ENCODE measurements around the gene AARSD1.

Gene AARSD1

GRCh38 chr17:42946812-42947211 lies 17.4 kb downstream of the AARSD1 start:
- H2BK120ac ChIP-seq (ENCODE audit: low read depth, low read length): no peak overlapping the region
- H3K27me3 ChIP-seq (ENCODE audit: control insufficient read depth in 3 of 3, insufficient read depth in 3 of 3, low read depth in 1 of 3, low read length in 3 of 3): no peaks in the 10 kb centered on the region
- H4K91ac ChIP-seq (ENCODE audit: low read depth, low read length, poor library complexity): no peak overlapping the region
- H3K27ac ChIP-seq (replicated peaks; ENCODE audit: low read length): no peak overlapping the region
- H2AK5ac ChIP-seq (ENCODE audit: low read depth, low read length): no peak overlapping the region
- H3K23ac ChIP-seq (ENCODE audit: low read depth, low read length, poor library complexity): no peak overlapping the region
- no peak overlapping the region for H2AFZ ChIP-seq (ENCODE audit: low read length)
- no peak overlapping the region for H2BK5ac ChIP-seq (ENCODE audit: low read length)
- H3K36me3 ChIP-seq (replicated peaks in 1 of 2; ENCODE audit: control insufficient read depth in 2 of 2, insufficient read depth in 2 of 2, low read length in 2 of 2): peaks cover 8 to 34% of the 10 kb centered on the region in 2 donors
- no peak overlapping the region for H3K14ac ChIP-seq (ENCODE audit: low read length)
- H3K4ac ChIP-seq (ENCODE audit: low read length): no peak overlapping the region
- no peak for DNase-seq (ENCODE audit: low spot score)
- H2BK15ac ChIP-seq (ENCODE audit: low read length): no peak overlapping the region
- no peak overlapping the region for H3K9ac ChIP-seq (ENCODE audit: low read depth, low read length, poor library complexity)
- no peak overlapping the region for H3K18ac ChIP-seq (ENCODE audit: low read length)
- H4K8ac ChIP-seq (ENCODE audit: low read depth, low read length): no peak overlapping the region
- no peaks in the 10 kb centered on the region for H3K4me1 ChIP-seq (ENCODE audit: control insufficient read depth in 2 of 2, insufficient read depth in 1 of 2, low read depth in 1 of 2, low read length in 2 of 2)
- H2BK12ac ChIP-seq (ENCODE audit: low read length): no peak overlapping the region
- no peak overlapping the region for H3K4me3 ChIP-seq (ENCODE audit: low read length in 2 of 2)
- H3K79me1 ChIP-seq (ENCODE audit: low read depth, low read length): no peaks in the 10 kb centered on the region
- H3K4me2 ChIP-seq (ENCODE audit: insufficient read depth, low read length, poor library complexity, severe bottlenecking): no peak overlapping the region
- no CpG with 5 or more reads among the region's 1 CpG for WGBS, 2 donors (ENCODE audit: extremely low coverage in 2 of 2, insufficient read length in 2 of 2, insufficient replicate concordance in 1 of 2)
- no peaks in the 10 kb centered on the region for H3K9me3 ChIP-seq (replicated peaks in 1 of 2; ENCODE audit: control insufficient read depth in 2 of 2, insufficient read depth in 1 of 2, low read depth in 1 of 2, low read length in 2 of 2)

DNA sequence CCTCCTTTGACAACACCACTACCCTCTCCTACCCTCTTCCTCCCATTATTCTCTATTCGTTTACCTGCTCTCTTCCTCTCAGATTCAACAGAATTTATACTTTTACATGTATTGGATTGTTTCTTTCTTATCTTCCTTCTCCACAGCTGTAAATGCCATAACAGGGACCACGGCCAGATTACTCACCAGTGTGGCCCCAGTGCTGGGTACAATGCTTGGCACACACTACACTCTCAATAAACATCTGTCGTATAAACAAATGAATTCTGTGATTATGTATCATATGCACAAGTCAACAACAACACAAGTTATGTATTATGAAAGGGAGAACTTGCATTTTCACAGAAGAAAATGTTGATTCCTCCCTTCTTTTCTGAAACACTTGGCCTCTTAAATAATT lies 20.0 kb downstream of the AARSD1 start:
- no peak overlapping the region for H2BK120ac ChIP-seq (ENCODE audit: low read depth, low read length)
- H3K4me3 ChIP-seq (ENCODE audit: low read length in 2 of 2): no peak overlapping the region
- peaks cover 0 to 8% of the 10 kb centered on the region in 2 donors for H3K36me3 ChIP-seq (replicated peaks in 1 of 2; ENCODE audit: control insufficient read depth in 2 of 2, insufficient read depth in 2 of 2, low read length in 2 of 2)
- no peak overlapping the region for H3K4ac ChIP-seq (ENCODE audit: low read length)
- no peak overlapping the region for H3K4me2 ChIP-seq (ENCODE audit: insufficient read depth, low read length, poor library complexity, severe bottlenecking)
- no peak overlapping the region for H2BK12ac ChIP-seq (ENCODE audit: low read length)
- H2AFZ ChIP-seq (ENCODE audit: low read length): no peak overlapping the region
- H2BK5ac ChIP-seq (ENCODE audit: low read length): no peak overlapping the region
- H3K9ac ChIP-seq (ENCODE audit: low read depth, low read length, poor library complexity): no peak overlapping the region
- H3K4me1 ChIP-seq (ENCODE audit: control insufficient read depth in 2 of 2, insufficient read depth in 1 of 2, low read depth in 1 of 2, low read length in 2 of 2): no peaks in the 10 kb centered on the region
- no peaks in the 10 kb centered on the region for H3K27me3 ChIP-seq (ENCODE audit: control insufficient read depth in 3 of 3, insufficient read depth in 3 of 3, low read depth in 1 of 3, low read length in 3 of 3)
- H3K18ac ChIP-seq (ENCODE audit: low read length): no peak overlapping the region
- H4K91ac ChIP-seq (ENCODE audit: low read depth, low read length, poor library complexity): no peak overlapping the region
- H4K8ac ChIP-seq (ENCODE audit: low read depth, low read length): no peak overlapping the region
- no peak overlapping the region for H3K23ac ChIP-seq (ENCODE audit: low read depth, low read length, poor library complexity)
- DNase-seq (ENCODE audit: low spot score): no peak
- H3K79me1 ChIP-seq (ENCODE audit: low read depth, low read length): no peaks in the 10 kb centered on the region
- H3K9me3 ChIP-seq (replicated peaks in 1 of 2; ENCODE audit: control insufficient read depth in 2 of 2, insufficient read depth in 1 of 2, low read depth in 1 of 2, low read length in 2 of 2): no peaks in the 10 kb centered on the region
- no peak overlapping the region for H3K27ac ChIP-seq (replicated peaks; ENCODE audit: low read length)
- H2BK15ac ChIP-seq (ENCODE audit: low read length): no peak overlapping the region
- no peak overlapping the region for H3K14ac ChIP-seq (ENCODE audit: low read length)
- WGBS, 2 donors (ENCODE audit: extremely low coverage in 2 of 2, insufficient read length in 2 of 2, insufficient replicate concordance in 1 of 2): 100% methylated on average over 1 of the region's 3 CpGs
- H2AK5ac ChIP-seq (ENCODE audit: low read depth, low read length): no peak overlapping the region

DNA sequence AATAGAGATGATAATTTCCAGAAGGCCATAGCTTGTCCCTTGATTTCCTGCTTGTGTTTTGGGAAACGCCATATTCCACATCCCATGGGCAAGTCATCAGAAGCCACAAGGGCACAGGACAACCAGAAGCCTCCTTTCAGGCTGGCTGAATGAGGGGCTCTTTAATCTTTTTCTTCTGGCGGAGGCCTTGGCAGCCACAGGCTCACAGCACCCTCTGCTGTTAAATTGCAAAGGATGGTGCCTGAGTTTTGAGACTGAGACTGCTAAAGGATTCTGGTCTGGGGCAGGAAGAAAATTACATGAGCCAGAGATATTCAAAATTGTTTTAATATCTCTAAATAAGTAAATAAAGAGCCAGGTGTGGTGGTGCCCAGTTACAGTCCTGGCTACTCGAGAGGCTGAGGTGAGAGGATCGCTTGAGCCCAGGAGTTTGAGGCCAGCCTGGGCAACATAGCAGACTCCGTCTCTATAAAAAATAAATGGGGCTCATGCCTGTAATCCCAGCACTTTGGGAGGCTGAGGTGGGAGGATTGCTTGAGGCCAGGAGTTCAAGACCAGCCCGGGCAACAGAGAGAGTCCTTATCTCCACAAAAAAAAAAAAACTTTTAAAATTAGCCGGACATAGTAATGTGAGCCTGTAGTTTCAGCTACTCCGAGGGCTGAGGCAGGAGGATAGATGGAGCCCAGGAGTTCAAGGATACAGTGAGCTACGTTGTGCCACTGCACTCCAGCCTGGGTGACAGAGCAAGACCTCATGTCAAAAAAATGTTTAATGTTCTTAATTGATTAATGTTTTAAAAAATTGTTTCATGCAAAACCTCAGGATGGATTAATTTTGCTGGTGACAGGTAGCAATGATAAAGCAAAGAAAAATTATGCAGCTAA lies 26.3 kb downstream of the AARSD1 start:
- no peak overlapping the region for H3K9ac ChIP-seq (ENCODE audit: low read depth, low read length, poor library complexity)
- peak; percentile 52 for DNase-seq (ENCODE audit: low spot score)
- no CpG with 5 or more reads among the region's 9 CpGs for WGBS, 2 donors (ENCODE audit: extremely low coverage in 2 of 2, insufficient read length in 2 of 2, insufficient replicate concordance in 1 of 2)

GRCh38 chr17:42929497-42929844 lies 34.8 kb downstream of the AARSD1 start:
- H3K36me3 ChIP-seq (replicated peaks in 1 of 2; ENCODE audit: control insufficient read depth in 2 of 2, insufficient read depth in 2 of 2, low read length in 2 of 2): no peaks in the 10 kb centered on the region
- H3K4me1 ChIP-seq (ENCODE audit: control insufficient read depth in 2 of 2, insufficient read depth in 1 of 2, low read depth in 1 of 2, low read length in 2 of 2): peaks cover 2% of the 10 kb centered on the region in 2 donors
- no peak overlapping the region for H3K27ac ChIP-seq (replicated peaks; ENCODE audit: low read length)
- H2BK12ac ChIP-seq (ENCODE audit: low read length): no peak overlapping the region
- no peak overlapping the region for H3K14ac ChIP-seq (ENCODE audit: low read length)
- no peak overlapping the region for H3K4me2 ChIP-seq (ENCODE audit: insufficient read depth, low read length, poor library complexity, severe bottlenecking)
- H2AFZ ChIP-seq (ENCODE audit: low read length): no peak overlapping the region
- no peak overlapping the region for H2AK5ac ChIP-seq (ENCODE audit: low read depth, low read length)
- H3K18ac ChIP-seq (ENCODE audit: low read length): no peak overlapping the region
- no peak for DNase-seq (ENCODE audit: low spot score)
- H2BK5ac ChIP-seq (ENCODE audit: low read length): no peak overlapping the region
- H4K91ac ChIP-seq (ENCODE audit: low read depth, low read length, poor library complexity): no peak overlapping the region
- no peak overlapping the region for H2BK120ac ChIP-seq (ENCODE audit: low read depth, low read length)
- peaks cover 0 to 28% (median 0%) of the 10 kb centered on the region in 3 experiments for H3K27me3 ChIP-seq (ENCODE audit: control insufficient read depth in 3 of 3, insufficient read depth in 3 of 3, low read depth in 1 of 3, low read length in 3 of 3)
- no peak overlapping the region for H3K4ac ChIP-seq (ENCODE audit: low read length)
- H3K9ac ChIP-seq (ENCODE audit: low read depth, low read length, poor library complexity): no peak overlapping the region
- no peak overlapping the region for H3K23ac ChIP-seq (ENCODE audit: low read depth, low read length, poor library complexity)
- no peaks in the 10 kb centered on the region for H3K9me3 ChIP-seq (replicated peaks in 1 of 2; ENCODE audit: control insufficient read depth in 2 of 2, insufficient read depth in 1 of 2, low read depth in 1 of 2, low read length in 2 of 2)
- no peak overlapping the region for H2BK15ac ChIP-seq (ENCODE audit: low read length)
- no peaks in the 10 kb centered on the region for H3K79me1 ChIP-seq (ENCODE audit: low read depth, low read length)
- H4K8ac ChIP-seq (ENCODE audit: low read depth, low read length): no peak overlapping the region
- H3K4me3 ChIP-seq (ENCODE audit: low read length in 2 of 2): no peak overlapping the region
- WGBS, 2 donors (ENCODE audit: extremely low coverage in 2 of 2, insufficient read length in 2 of 2, insufficient replicate concordance in 1 of 2): no CpG with 5 or more reads among the region's 1 CpG

More for the DNA sequence above, 26.3 kb downstream of the AARSD1 start:
- Histone ChIP-seq H3K79me1 (ENCODE audit: low read depth, low read length) (no peaks in the 10 kb centered on the region), H3K4me1 (ENCODE audit: control insufficient read depth in 2 of 2, insufficient read depth in 1 of 2, low read depth in 1 of 2, low read length in 2 of 2) (no peaks in the 10 kb centered on the region), H3K27ac (replicated peaks; ENCODE audit: low read length) (no peak overlapping the region), H3K23ac (ENCODE audit: low read depth, low read length, poor library complexity) (no peak overlapping the region), H3K4me3 (ENCODE audit: low read length in 2 of 2) (no peak overlapping the region), H2BK15ac (ENCODE audit: low read length) (no peak overlapping the region), H3K4ac (ENCODE audit: low read length) (no peak overlapping the region), H3K27me3 (ENCODE audit: control insufficient read depth in 3 of 3, insufficient read depth in 3 of 3, low read depth in 1 of 3, low read length in 3 of 3) (peaks cover 0 to 11% (median 0%) of the 10 kb centered on the region in 3 experiments), H4K8ac (ENCODE audit: low read depth, low read length) (no peak overlapping the region), H3K36me3 (replicated peaks in 1 of 2; ENCODE audit: control insufficient read depth in 2 of 2, insufficient read depth in 2 of 2, low read length in 2 of 2) (no peaks in the 10 kb centered on the region), H2AFZ (ENCODE audit: low read length) (no peak overlapping the region), H3K9me3 (replicated peaks in 1 of 2; ENCODE audit: control insufficient read depth in 2 of 2, insufficient read depth in 1 of 2, low read depth in 1 of 2, low read length in 2 of 2) (no peaks in the 10 kb centered on the region), H3K18ac (ENCODE audit: low read length) (no peak overlapping the region), H2AK5ac (ENCODE audit: low read depth, low read length) (no peak overlapping the region), H2BK5ac (ENCODE audit: low read length) (no peak overlapping the region), H3K4me2 (ENCODE audit: insufficient read depth, low read length, poor library complexity, severe bottlenecking) (no peak overlapping the region), H3K14ac (ENCODE audit: low read length) (no peak overlapping the region), H4K91ac (ENCODE audit: low read depth, low read length, poor library complexity) (no peak overlapping the region), H2BK12ac (ENCODE audit: low read length) (no peak overlapping the region), H2BK120ac (ENCODE audit: low read depth, low read length) (no peak overlapping the region)

Data from neuronal stem cell (in vitro differentiated cells).